Peyer's patch (tissue), 4 donors: ENCODE data around the gene LTBP2. TPM values are rescaled to one million over a fixed set of nuclear protein-coding genes. Genes with fewer than 3 reads are reported as not detected.

Experiments used
- DNase-seq, 3 donors: peaks; one replicate each; pipeline ENCODE4 v3.0.0-alpha.2; 2017 to 2019
- H3K27ac ChIP-seq, 4 donors: fragments of 200-600 bp; sonication (generic); one replicate each; pipeline ENCODE4 v1.5.1; 2016 to 2019
- H3K27me3 ChIP-seq, 2 donors: fragments of 200-600 bp; sonication (generic); one replicate each; pipeline ENCODE4 v1.5.1; 2019
- H3K36me3 ChIP-seq, 3 donors: fragments of 200-600 bp; sonication (generic); one replicate each; pipeline ENCODE4 v1.5.1; 2016 to 2019
- H3K4me1 ChIP-seq, 4 donors: fragments of 200-600 bp; sonication (generic); one replicate each; pipeline ENCODE4 v1.5.1; 2016 to 2019
- H3K4me3 ChIP-seq, 4 donors: fragments of 200-600 bp; sonication (generic); 1 replicate in 3 of 4; 2 replicates in 1 of 4; pipeline ENCODE4 v1.5.1; 2016 to 2019; ENCODE audit warnings: mild to moderate bottlenecking in 1 of 4
- H3K9me3 ChIP-seq, 4 donors: fragments of 200-600 bp; sonication (generic); one replicate each; pipeline ENCODE4 v1.5.1; 2016 to 2019; ENCODE audit warnings: mild to moderate bottlenecking in 1 of 4
- POLR2A ChIP-seq, 2 donors: fragments of 450-650 bp; IDR thresholded peaks; one replicate each; pipeline ENCODE4 v1.5.1; 2017; ENCODE audit warnings: antibody characterized with exemption in 2 of 2, mild to moderate bottlenecking in 2 of 2, moderate library complexity in 2 of 2
- total RNA-seq, 4 donors: library from RNA; depleted of rRNA; stranded (reverse); fragments of >200 nt; gene quantifications; one replicate each; pipeline ENCODE4 v1.1.0, GENCODE V29; 2016
- TF ChIP-seq, protein P1 (sequence below), 6 experiments: fragments of 450-650 bp in 4 of 6; fragments of 200-600 bp in 2 of 6; sonication (generic) in 1 of 6; IDR thresholded peaks; one replicate each; pipeline ENCODE4 v1.5.1; 2017 to 2019; ENCODE audit warnings: antibody characterized with exemption in 6 of 6, mild to moderate bottlenecking in 3 of 6, moderate library complexity in 1 of 6

LTBP2 gene
- total RNA-seq, 4 donors from 2014 or later: 10.7 to 34.7 (median 16.0) TPM

GRCh38 chr14:74582910-74583581 lies 29.0 kb downstream of the LTBP2 start:
- no peak overlapping the region for H3K27ac ChIP-seq
- no peaks in the 10 kb centered on the region for H3K36me3 ChIP-seq
- peak in 1 of 3 donors; percentile 40 for DNase-seq
- TF ChIP-seq, protein P1, sequence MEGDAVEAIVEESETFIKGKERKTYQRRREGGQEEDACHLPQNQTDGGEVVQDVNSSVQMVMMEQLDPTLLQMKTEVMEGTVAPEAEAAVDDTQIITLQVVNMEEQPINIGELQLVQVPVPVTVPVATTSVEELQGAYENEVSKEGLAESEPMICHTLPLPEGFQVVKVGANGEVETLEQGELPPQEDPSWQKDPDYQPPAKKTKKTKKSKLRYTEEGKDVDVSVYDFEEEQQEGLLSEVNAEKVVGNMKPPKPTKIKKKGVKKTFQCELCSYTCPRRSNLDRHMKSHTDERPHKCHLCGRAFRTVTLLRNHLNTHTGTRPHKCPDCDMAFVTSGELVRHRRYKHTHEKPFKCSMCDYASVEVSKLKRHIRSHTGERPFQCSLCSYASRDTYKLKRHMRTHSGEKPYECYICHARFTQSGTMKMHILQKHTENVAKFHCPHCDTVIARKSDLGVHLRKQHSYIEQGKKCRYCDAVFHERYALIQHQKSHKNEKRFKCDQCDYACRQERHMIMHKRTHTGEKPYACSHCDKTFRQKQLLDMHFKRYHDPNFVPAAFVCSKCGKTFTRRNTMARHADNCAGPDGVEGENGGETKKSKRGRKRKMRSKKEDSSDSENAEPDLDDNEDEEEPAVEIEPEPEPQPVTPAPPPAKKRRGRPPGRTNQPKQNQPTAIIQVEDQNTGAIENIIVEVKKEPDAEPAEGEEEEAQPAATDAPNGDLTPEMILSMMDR (IDR thresholded peaks at IDR 0.05): no peak
- no peak for TF ChIP-seq POLR2A (IDR thresholded peaks at IDR 0.05)
- no peaks in the 10 kb centered on the region for H3K4me1 ChIP-seq
- H3K27me3 ChIP-seq: no peaks in the 10 kb centered on the region
- H3K4me3 ChIP-seq: no peak overlapping the region
- no peaks in the 10 kb centered on the region for H3K9me3 ChIP-seq

GRCh38 chr14:74580275-74580672 lies 31.8 kb downstream of the LTBP2 start:
- Histone ChIP-seq H3K27me3 (no peaks in the 10 kb centered on the region), H3K9me3 (no peaks in the 10 kb centered on the region), H3K36me3 (no peaks in the 10 kb centered on the region), H3K4me3 (no peak overlapping the region), H3K4me1 (no peaks in the 10 kb centered on the region), H3K27ac (no peak overlapping the region)
- peak in 1 of 3 donors; percentile 14 for DNase-seq
- TF ChIP-seq, protein P1 (IDR thresholded peaks at IDR 0.05): no peak

GRCh38 chr14:74579447-74580274 lies 32.4 kb downstream of the LTBP2 start:
- Histone ChIP-seq H3K36me3 (no peaks in the 10 kb centered on the region), H3K27ac (no peak overlapping the region), H3K4me3 (no peak overlapping the region), H3K4me1 (no peaks in the 10 kb centered on the region), H3K9me3 (no peaks in the 10 kb centered on the region), H3K27me3 (no peaks in the 10 kb centered on the region)
- TF ChIP-seq, protein P1 (IDR thresholded peaks at IDR 0.05): no peak
- no peak for TF ChIP-seq POLR2A (IDR thresholded peaks at IDR 0.05)
- DNase-seq: peak in 1 of 3 donors; percentile 36

- peak in 1 of 3 donors; percentile 29 for DNase-seq
- no peak for TF ChIP-seq POLR2A (IDR thresholded peaks at IDR 0.05)
- TF ChIP-seq, protein P1 (IDR thresholded peaks at IDR 0.05): no peak
- Histone ChIP-seq H3K4me1 (peaks cover 0 to 2% (median 0%) of the 10 kb centered on the region in 4 donors), H3K4me3 (no peak overlapping the region), H3K9me3 (no peaks in the 10 kb centered on the region), H3K27me3 (no peaks in the 10 kb centered on the region), H3K27ac (no peak overlapping the region), H3K36me3 (no peaks in the 10 kb centered on the region)
These were observed 33.6 kb downstream of the LTBP2 start for GRCh38 chr14:74578479-74578878.

DNA sequence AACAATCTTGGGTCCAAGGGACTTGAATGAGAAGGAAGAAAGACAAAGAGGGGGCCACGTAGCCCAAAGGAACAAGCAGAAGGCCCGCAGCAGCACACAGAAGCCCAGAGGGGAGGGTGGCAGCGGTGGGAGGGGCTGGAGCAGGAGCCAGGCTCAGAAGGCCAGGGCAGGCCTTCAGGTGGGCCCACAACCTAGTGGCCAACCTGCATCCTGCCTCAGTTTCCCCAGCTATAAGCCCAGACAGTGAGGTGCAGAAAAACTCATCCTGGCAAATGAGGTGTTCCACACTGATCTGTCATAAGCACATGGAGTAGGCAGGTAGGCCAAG lies 34.1 kb downstream of the LTBP2 start:
- H3K27me3 ChIP-seq: no peaks in the 10 kb centered on the region
- no peak overlapping the region for H3K4me3 ChIP-seq
- peak overlapping the region in 1 of 4 donors; percentile 25 for H3K27ac ChIP-seq
- H3K9me3 ChIP-seq: no peaks in the 10 kb centered on the region
- peak in 1 of 3 donors; percentile 18 for DNase-seq
- no peak for TF ChIP-seq POLR2A (IDR thresholded peaks at IDR 0.05)
- TF ChIP-seq, protein P1 (IDR thresholded peaks at IDR 0.05): no peak
- peaks cover 0 to 8% (median 0%) of the 10 kb centered on the region in 4 donors for H3K4me1 ChIP-seq
- H3K36me3 ChIP-seq: no peaks in the 10 kb centered on the region
